ENCODE measurements around the gene AKR1C2.
A peak's percentile ranks its signal among the peaks of the same experiment; 100 is the strongest.
"Not testable (repeated sequence)": the region's sequence is repeated elsewhere in the genome, so short reads cannot be mapped to it uniquely, and the experiment has no call there.

Gene AKR1C2

DNA sequence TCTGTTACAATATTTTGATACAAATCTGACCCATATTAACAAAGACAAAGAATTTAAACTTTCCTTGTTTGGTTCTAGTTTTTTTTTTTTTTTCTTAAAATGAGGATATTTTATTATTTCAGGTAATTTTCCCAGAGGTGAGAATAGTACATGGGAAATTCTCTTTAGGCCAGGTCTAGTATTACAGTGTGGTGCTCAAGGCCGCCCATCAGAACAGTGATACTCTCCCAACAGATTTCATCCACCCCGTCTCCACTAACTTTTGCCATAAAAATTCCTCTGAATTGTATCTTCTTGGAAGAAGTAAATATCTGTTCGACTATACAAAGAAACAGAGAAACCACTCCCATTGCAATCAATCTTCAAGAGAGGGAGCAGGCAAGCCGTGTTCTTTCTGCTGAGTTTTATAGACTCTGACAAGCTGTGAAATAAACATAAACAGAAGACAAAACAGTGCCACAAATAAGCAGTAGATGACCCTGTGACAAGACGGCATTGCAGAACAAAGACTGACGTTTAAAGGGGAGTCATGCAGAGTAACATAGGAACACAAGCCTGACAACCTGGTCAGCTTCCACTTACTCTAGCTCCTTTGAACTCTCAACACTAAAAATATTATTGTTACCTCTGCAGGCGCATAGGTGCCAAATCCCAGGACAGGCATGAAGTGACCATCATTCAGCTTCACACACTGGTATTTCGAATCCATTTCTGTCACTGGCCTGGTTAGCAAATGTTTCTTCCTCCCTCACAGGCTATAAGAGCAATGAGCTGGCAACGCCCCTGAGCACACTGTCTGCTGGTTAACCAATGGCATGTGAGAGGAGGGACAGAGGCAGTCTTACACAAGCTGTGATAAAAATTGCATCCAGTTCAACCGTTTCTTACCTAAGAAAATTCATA, at the start of gene AKR1C2:
TSS of gene AKR1C2 (minus strand) at position 731 of the 903 bp plus-strand sequence. CDS start at position 709, 22 bp downstream.
- DNase-seq = not testable (repeated sequence)

GRCh38 chr10:5052951-5053500, 49.4 kb upstream of the AKR1C2 start:
- not testable (repeated sequence) for DNase-seq

DNA sequence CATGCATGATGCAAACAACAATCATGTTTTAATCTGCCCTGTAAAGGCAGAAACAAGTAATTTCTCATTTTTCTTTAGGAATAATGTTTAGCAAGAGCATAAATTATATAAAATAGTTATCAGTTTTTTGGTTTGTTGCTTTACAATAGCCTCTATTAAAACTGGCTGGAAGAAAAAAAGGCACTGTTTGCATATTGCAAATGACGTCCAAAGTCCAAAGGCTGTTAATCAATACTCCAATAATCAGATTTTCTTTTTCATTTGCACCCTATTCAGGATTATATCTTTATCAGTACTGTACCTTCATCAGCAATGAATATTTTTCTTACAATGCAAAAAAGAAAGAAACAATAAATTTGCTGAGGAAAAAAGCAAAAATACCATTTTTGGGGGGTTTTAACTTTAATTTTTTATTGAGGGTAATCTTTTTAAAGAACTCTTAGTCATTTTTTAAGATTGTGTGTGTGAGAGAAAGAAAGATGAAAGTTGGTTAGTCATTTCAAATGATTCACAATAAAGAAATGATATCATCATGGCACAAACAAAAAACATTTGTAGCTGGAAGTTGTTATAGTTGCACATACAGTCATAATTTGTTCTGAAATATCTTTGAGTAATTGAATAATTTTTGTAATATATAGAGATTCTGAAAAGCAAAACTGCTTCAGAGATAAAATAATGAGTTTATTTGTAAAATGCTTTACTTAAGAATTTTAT, 44.4 kb upstream of the AKR1C2 start:
- DNase-seq = no peak

DNA sequence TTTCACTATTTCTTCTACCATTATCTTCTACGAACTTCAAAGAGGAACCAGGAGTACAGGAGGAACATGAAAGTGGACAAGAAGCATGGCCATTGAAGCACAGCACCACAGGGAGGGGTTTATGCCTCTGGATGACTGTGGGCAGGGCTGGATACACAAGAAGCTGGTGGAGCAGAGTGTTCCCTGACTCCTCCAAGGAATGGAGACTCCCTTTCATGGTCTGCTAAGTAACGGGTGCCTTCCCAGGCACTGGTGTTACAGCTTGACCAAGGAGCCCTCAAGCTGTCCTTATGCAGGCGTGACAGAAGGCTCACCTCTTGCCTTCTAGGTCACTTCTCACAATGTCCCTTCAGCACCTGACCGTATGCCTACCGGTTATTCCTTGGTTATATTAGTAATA, 43.4 kb upstream of the AKR1C2 start:
- not testable (repeated sequence) for DNase-seq

DNA sequence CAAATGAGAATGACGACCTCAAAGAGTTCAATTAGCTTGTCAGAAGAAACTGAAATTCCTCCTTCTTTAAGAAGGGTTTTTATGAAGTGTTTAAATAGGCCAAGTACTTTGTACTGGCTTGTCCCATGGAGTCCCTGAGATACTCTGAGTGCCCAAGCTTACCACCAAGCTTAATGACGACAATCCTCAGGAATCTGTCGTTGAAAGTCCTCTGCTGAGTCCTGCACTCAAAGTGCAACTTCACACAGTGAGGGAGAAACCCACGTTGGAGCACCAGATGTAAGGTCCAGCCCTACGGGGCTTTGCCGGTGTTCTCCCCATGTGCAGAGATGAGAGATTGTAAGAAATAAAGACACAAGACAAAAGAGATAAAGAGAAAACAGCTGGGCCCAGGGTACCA, 42.8 kb upstream of the AKR1C2 start:
- DNase-seq = no peak

- DNase-seq = no peak
Measured at GRCh38 chr10:5045095-5045494, 41.4 kb upstream of the AKR1C2 start.

DNA sequence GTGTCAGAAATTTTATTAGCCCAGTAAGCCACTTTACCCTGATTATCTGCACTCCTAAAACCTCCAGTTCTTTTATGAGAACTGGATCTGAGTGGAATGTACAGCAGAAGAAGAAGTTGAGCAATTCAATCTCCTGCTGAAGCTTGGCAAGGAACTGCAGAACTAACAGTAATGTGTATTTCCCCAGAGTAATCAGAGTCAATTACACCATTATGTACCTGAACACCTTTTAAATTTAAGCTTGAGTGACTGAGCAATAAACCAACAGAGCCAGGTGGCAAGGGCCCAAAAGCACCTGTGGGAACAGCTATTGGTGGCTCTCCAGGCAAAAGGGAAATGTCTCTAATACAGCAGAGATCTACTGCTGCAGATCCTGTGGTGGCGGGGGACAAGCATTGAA, 40.1 kb upstream of the AKR1C2 start:
- DNase-seq = peak; percentile 63

- no peak for DNase-seq
Measured at GRCh38 chr10:5042922-5043321, 39.3 kb upstream of the AKR1C2 start.

DNA sequence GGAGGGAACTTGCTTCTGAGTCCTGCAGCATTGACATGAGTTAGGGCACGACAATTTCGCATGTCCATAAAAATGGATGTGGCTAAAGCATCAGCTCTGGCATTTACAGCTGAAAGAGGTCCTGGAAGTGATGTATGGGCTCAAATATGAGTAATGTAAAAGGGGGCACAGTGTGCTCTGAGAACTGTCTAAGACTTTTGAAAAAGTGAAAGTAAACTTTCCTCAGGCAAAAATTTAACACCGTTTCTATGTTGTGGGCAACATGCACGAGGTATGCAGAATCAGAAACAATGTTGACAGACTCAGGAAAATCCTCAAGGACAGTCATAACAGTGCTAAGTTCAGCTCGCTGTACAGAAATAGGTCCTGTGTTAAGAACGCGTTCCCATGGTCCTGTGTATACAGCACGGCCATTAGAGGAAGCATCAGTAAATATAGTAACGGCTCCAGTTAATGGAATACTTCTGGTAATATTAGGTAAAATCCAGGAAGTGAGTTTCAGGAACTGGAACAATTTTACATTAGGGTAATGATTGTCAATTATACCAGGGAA, 37.9 kb upstream of the AKR1C2 start:
- no peak for DNase-seq

DNA sequence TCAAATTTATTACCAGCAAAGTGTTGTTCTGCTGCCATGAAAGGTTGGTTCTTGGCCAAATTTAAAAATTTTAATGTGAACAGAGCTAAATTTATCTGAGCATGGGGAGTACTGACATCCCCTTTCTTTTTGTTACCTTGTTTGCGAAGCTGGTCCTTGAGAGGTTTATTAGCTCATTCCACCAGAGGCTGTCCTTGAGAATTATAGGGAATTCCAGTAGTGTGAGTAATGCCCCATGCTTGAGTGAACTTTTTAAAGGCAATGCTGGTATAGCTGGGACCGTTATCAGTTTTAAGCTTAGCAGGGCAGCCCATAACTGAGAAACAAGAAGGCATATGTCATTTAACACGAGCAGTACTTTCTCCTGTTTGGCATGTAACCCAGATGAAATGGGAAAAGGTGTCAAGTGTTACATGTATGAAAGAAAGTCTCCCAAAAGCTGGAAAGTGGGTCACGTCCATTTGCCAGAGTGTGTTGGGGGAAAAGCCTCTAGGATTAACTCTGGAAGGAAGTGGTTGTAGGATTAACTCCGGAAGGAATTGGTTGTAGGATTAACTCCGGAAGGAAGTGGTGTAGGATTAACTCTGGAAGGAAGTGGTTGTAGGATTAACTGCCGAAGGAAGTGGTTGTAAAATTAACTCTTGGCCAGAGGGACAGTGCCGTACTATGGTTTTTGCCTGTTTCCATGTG, 37.3 kb upstream of the AKR1C2 start:
- no peak for DNase-seq

DNA sequence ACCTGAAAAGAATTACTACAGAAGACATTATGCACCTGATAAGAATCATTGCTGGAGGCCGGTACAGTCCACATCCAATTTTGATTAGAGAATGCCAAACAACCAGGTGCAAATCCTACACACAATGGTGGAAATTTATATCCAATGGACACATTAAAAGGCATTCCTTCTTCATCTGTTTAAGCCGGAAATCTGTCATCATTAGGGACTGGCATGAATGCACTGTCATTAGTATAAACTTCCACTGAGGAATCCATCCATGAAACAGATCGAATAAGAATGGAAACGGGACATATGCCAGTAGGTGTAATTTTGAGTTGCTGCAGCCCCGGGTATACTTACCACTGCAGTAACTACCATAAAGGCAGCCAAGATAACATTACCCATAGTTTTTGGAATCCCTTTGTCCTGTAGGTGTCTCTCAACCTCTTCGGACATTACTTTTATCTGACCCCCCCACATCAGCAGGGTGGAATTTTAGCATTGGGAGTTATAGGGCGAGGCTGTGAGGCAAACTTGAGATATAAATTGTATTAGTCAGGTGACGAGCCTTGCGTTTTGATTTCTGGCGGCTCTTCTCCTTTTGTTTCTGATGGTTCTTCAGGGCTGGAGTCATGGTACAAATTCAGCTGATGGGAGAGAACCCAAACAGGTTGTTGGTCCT, 36.5 kb upstream of the AKR1C2 start:
- no peak for DNase-seq

- no peak for DNase-seq
Measured at GRCh38 chr10:5038733-5039132, 35.1 kb upstream of the AKR1C2 start.

DNA sequence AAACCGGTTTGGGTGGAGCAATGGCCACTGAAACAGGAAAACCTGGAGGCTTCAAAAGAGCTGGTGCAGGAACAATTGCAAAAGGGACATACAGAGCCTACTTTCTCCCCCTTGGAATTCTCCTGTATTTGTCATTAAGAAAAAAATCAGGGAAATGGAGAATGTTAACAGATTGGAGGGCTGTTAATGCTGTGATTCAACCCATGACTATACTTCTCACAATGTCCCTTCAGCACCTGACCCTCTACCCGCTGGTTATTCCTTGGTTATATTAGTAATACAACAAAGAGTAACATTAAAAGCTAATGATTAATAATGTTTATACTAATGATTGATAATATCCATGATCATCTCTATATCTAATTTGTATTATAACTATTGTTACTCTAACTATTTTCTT, 34.4 kb upstream of the AKR1C2 start:
- DNase-seq = no peak

DNA sequence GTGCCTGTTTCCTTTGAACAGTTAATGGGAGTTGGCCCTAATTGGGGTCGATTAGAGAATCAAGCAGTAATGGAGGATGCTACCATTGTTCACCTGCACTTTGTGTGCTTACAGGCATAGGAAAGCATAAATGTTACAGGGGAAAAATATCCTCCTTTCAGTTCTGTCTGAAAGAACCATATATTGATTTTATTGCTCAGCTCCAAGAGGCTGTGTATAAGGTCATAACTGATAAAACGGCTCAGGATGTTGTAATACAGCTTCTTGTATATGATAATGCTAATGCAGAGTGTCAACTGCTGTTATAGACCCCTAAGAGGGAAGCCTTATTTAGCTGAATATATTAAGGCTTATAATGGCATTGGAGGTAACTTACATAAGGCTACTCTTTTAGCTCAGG, 32.9 kb upstream of the AKR1C2 start:
- no peak for DNase-seq

GRCh38 chr10:5035356-5035755, 31.7 kb upstream of the AKR1C2 start:
- no peak for DNase-seq

- no peak for DNase-seq
Measured at GRCh38 chr10:5034588-5034987, 30.9 kb upstream of the AKR1C2 start.

- no peak for DNase-seq
Measured at GRCh38 chr10:5033061-5033778, 29.6 kb upstream of the AKR1C2 start.

DNA sequence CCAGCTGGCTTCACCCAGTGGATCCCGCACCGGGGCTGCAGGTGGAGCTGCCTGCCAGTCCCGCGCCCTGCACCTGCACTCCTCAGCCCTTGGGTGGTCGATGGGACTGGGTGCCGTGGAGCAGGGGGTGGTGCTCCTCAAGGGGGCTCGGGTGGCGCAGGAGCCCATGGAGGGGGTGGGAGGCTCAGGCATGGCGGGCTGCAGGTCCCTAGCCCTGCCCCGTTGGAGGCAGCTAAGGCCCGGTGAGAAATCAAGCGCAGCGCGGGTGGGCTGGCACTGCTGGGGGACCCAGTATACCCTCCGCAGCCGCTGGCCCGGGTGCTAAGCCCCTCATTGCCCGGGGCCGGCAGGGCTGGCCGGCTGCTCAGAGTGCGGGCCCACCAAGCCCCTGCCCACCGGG, 28.8 kb upstream of the AKR1C2 start:
- DNase-seq = not testable (repeated sequence)

DNA sequence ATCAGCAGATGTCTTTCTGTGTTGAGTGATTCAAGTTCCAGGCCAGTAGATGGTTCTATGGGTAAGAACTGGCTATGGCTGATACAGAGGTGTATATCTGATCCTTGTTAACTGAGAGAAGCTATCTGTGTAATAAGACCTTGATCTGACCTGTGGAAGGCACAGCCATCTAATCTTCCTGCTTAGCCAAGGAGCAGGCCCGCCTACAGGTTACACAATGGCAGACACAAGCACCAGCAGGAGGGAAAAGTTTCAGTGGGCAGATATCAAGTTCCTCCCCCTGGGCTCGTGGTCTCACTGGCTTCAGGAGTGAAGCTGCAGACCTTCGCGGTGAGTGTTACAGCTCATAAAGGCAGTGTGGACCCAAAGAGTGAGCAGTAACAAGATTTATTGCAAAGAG, 27.9 kb upstream of the AKR1C2 start:
- not testable (repeated sequence) for DNase-seq

DNA sequence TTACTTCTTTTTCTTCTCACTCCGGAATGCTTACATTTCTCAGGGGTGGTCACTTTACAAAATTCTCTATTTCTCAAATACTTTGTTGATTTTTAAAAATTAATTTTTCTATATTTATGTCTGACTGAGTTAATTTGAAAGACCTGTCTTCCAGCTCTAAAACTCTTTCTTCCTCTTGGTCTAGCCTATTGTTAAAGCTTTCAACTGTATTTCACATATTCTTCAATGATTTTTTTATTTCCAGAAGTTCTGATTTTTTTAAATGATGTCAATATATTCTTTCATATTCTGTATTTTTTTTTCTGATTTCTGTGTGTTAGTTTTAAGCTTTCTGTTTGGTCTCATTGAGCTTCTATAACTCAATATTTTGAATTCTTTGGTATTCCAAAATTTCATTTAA, 27.3 kb upstream of the AKR1C2 start:
- DNase-seq = no peak

- DNase-seq = not testable (repeated sequence)
Measured at GRCh38 chr10:5025461-5025881, 21.8 kb upstream of the AKR1C2 start.

Data from NCI-H2171 (cell line).